Psoas muscle (tissue), 8 donors: ENCODE data around the gene BCAS3. TPM values are rescaled to one million over a fixed set of nuclear protein-coding genes. Genes with fewer than 3 reads are reported as not detected.

Experiments used
- ATAC-seq, 4 donors: fragments of 200-7000 bp; cut with Tn5 transposase; one replicate each; pipeline ENCODE4 v1.9.1; 2020; ENCODE audit warnings: moderate library complexity in 3 of 4, mild to moderate bottlenecking in 2 of 4
- DNase-seq, 2 donors: peaks; one replicate each; pipeline ENCODE4 v3.0.0-alpha.2; 2020
- H3K27ac ChIP-seq: fragments of 200-600 bp; one replicate; pipeline ENCODE4 v1.8.0; 2022
- H3K27me3 ChIP-seq, 3 donors: fragments of 200-600 bp in 1 of 3; one replicate each; pipeline versions ENCODE4 v1.6.1 to v1.8.0; 2013 to 2022; ENCODE audit warnings: low read length in 2 of 3, mild to moderate bottlenecking in 2 of 3, moderate library complexity in 1 of 3; ENCODE audit not compliant: insufficient read depth in 3 of 3
- H3K36me3 ChIP-seq, 2 donors: fragments of 200-600 bp in 1 of 2; one replicate each; pipeline versions ENCODE4 v1.6.1 to v1.8.0; 2013 to 2022; ENCODE audit warnings: low read depth in 1 of 2, mild to moderate bottlenecking in 1 of 2, moderate library complexity in 1 of 2; ENCODE audit not compliant: insufficient read depth in 1 of 2
- H3K4me1 ChIP-seq: fragments of 200-600 bp; one replicate; pipeline ENCODE4 v1.8.0; 2022
- H3K4me3 ChIP-seq: fragments of 200-600 bp; one replicate; pipeline ENCODE4 v1.8.0; 2022; ENCODE audit warnings: mild to moderate bottlenecking
- H3K9me3 ChIP-seq: fragments of 200-600 bp; one replicate; pipeline ENCODE4 v1.8.0; 2022
- CTCF ChIP-seq: fragments of 200-600 bp; IDR thresholded peaks from one replicate; pipeline ENCODE4 v1.8.0; 2022; ENCODE audit warnings: antibody characterized with exemption
- WGBS, 3 donors: extraction: QIAGEN DNeasy Blood & Tissue Kit; methylation state at CpG; one replicate each; pipeline versions ENCODE4 v1.1.6 to v1.1.7; 2013; 5-methylcytosine and 5-hydroxymethylcytosine counted together
- intact Hi-C, 2 donors: fragments of 100-400 bp; cut with DNase I; formaldehyde crosslinking; loops; one replicate each; pipeline versions ENCODE4 v1.11.0 to v1.14.2; 2022
- polyA plus RNA-seq, 3 donors: library from polyadenylated mRNA; stranded (reverse); fragments of 200-250 nt; gene quantifications; one replicate each; pipeline ENCODE4 v1.2.3, GENCODE V29; 2013
- total RNA-seq, 4 donors: library from RNA; stranded (reverse); fragmentation: NEBNext Ultra II Directional in 2 of 4; extraction: Animal tissue kit (Norgen Biotek cat#: 25700) in 2 of 4; gene quantifications; one replicate each; pipeline versions ENCODE4 v1.2.1 to v1.2.4, GENCODE V29; 2021 to 2023
- donor health status: healthy with polysubstance abuse.
- donor health status: DM: no; HTN: no; CAD: no; lungs with moderate emphysema.
- donor health status: Bipolar disorder and iron deficiency.
- donor health status: healthy.
- donor health status: DM: yes; HTN: yes; CAD: no.
- donor health status: DM: no; HTN: no; CAD: no.
- donor health status: DM: no; HTN: no; CAD: no.
- donor health status: DM: yes; HTN: yes; CAD: no.

The BCAS3 gene
- total and polyA plus RNA-seq, 7 donors, result 2.4 to 28.8 (median 15.0) TPM

GRCh38 chr17:61235827-61236197, 558.2 kb downstream of the BCAS3 start:
- DNase-seq, result no peak
- Histone ChIP-seq H3K4me1 (peaks cover 13% of the 10 kb centered on the region), H3K27me3 (no peaks in the 10 kb centered on the region), H3K27ac (no peak overlapping the region), H3K9me3 (no peaks in the 10 kb centered on the region), H3K36me3 (no peaks in the 10 kb centered on the region), H3K4me3 (no peak overlapping the region)
- peak in 1 of 4 donors; percentile 27 for ATAC-seq
- WGBS, 3 donors, result 23 to 49% (median 25%) methylated on average over 5 of the region's 5 CpGs
- TF ChIP-seq CTCF, result no peak
- intact Hi-C loops, result no loop called here

DNA sequence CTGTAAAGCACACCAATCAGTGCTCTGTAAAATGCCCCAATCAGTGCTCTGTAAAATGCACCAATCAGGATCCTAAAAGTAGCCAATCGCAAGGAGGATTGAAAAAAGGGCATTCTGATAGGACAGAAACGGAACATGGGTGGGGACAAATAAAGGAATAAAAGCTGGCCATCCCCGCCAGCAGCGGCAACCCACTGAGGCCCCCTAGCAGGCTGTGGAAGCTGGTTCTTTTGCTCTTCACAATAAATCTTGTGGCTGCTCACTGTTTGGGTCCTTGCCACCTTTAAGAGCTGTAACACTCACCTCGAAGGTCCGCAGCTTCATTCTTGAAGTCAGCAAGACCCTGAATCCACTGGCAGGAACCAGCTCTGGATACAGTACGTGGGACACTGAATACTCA, 559.6 kb downstream of the BCAS3 start:
- H3K4me3 ChIP-seq, result no peak overlapping the region
- WGBS, 3 donors, result 97 to 98% (median 98%) methylated on average over 7 of the region's 7 CpGs
- peaks cover 13% of the 10 kb centered on the region for H3K4me1 ChIP-seq
- DNase-seq (no peak), ATAC-seq (no peak)
- intact Hi-C loops, result no loop called here
- no peak overlapping the region for H3K27ac ChIP-seq
- TF ChIP-seq CTCF, result no peak
- H3K27me3 ChIP-seq, result no peaks in the 10 kb centered on the region
- H3K9me3 ChIP-seq, result no peaks in the 10 kb centered on the region
- H3K36me3 ChIP-seq, result no peaks in the 10 kb centered on the region

GRCh38 chr17:61238455-61238933, 560.8 kb downstream of the BCAS3 start:
- ATAC-seq (peak; percentile 42 to 86 (median 78)), DNase-seq (no peak)
- Histone ChIP-seq H3K27ac (peak overlapping the region; percentile 71), H3K9me3 (no peaks in the 10 kb centered on the region), H3K27me3 (no peaks in the 10 kb centered on the region), H3K4me3 (no peak overlapping the region), H3K4me1 (peaks cover 13% of the 10 kb centered on the region), H3K36me3 (no peaks in the 10 kb centered on the region)
- TF ChIP-seq CTCF, result no peak
- 23 to 37% (median 23%) methylated on average over 6 of the region's 6 CpGs for WGBS, 3 donors
- intact Hi-C loops, result no loop called here

DNA sequence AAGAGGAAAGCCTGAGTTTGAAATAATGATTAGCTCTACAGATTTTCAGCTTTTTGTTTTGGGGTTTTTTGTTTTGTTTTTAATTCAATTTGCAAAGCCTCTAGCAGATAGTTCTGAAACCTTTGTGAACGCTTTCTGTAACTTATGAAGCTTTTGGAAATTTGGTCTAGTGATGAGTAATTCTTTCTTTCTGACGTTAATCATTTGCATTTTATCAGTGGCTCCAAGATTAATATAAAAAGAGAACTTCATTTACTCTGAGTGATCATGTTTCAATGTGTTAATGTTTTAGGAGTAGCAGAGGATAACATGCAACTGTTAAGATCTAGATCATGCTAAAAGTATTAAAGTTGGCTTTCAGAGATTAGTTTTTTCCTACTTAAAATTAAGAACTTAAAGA, 561.7 kb downstream of the BCAS3 start:
- Histone ChIP-seq H3K4me1 (peaks cover 13% of the 10 kb centered on the region), H3K27me3 (no peaks in the 10 kb centered on the region), H3K9me3 (no peaks in the 10 kb centered on the region), H3K36me3 (no peaks in the 10 kb centered on the region), H3K27ac (no peak overlapping the region), H3K4me3 (no peak overlapping the region)
- intact Hi-C loops, result no loop called here
- 59 to 73% (median 68%) methylated on average over 2 of the region's 2 CpGs for WGBS, 3 donors
- no peak for TF ChIP-seq CTCF
- DNase-seq (no peak), ATAC-seq (no peak)

DNA sequence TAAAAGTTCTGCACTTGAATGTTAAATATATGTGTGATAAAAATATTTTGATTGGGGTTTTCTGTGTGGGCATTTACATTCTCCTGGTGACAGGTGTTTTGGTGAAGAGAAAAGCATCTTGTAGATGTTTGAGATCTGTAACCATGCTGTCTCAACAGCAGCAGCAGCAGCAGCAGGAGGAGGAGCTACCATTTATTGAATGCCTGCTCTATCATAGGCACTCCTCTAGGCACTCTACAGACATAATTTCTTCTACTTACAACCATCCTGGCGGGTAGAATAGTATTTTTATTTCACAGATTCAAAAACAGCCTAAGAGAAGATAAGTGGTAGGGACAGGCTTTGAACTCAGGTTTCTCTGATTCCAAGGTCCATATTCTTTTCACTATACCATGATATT, 562.3 kb downstream of the BCAS3 start:
- intact Hi-C loops, result no loop called here

More for the DNA sequence above, 562.3 kb downstream of the BCAS3 start:
- Histone ChIP-seq H3K9me3 (no peaks in the 10 kb centered on the region), H3K27me3 (no peaks in the 10 kb centered on the region), H3K36me3 (no peaks in the 10 kb centered on the region), H3K4me1 (peaks cover 13% of the 10 kb centered on the region), H3K27ac (no peak overlapping the region), H3K4me3 (no peak overlapping the region)
- DNase-seq (no peak), ATAC-seq (no peak)
- no peak for TF ChIP-seq CTCF
- whole genome bisulfite sequencing, 3 donors, result 91 to 100% (median 100%) methylated on average over 1 of the region's 1 CpG
